PFSK-1 (cell line): ENCODE results near the gene BTAF1.

Experiments used
- FOXP2 ChIP-seq: optimal IDR thresholded peaks from 2 replicates; pipeline ENCODE3; 2011; ENCODE audit warnings: borderline replicate concordance, control low read depth, inconsistent platforms; ENCODE audit not compliant: insufficient read depth; ENCODE audit errors: extremely low read length, extremely low read depth
- POLR2AphosphoS5 ChIP-seq: IDR thresholded peaks from 2 replicates; pipeline ENCODE4 v1.6.1; 2012; ENCODE audit warnings: low read depth, mild to moderate bottlenecking, control low read depth, low read length, moderate library complexity
- SIN3A ChIP-seq: IDR thresholded peaks from 2 replicates; pipeline ENCODE4 v1.6.1; 2012; ENCODE audit warnings: mild to moderate bottlenecking, low read length, moderate library complexity, borderline replicate concordance; ENCODE audit not compliant: insufficient read depth
- TAF1 ChIP-seq: IDR thresholded peaks from 2 replicates; pipeline ENCODE4 v1.6.1; 2012; ENCODE audit warnings: low read length, control low read depth, borderline replicate concordance; ENCODE audit not compliant: insufficient read depth
- TF ChIP-seq, protein P1 (sequence below), 2 experiments: IDR thresholded peaks; 2 replicates each; pipeline versions ENCODE4 v1.6.1 to v1.8.0; 2011 to 2012; ENCODE audit warnings: low read depth in 2 of 2, low read length in 2 of 2, control low read depth in 1 of 2, inconsistent platforms in 1 of 2, mild to moderate bottlenecking in 1 of 2, moderate library complexity in 1 of 2; ENCODE audit not compliant: insufficient read depth in 1 of 2

BTAF1 gene

DNA sequence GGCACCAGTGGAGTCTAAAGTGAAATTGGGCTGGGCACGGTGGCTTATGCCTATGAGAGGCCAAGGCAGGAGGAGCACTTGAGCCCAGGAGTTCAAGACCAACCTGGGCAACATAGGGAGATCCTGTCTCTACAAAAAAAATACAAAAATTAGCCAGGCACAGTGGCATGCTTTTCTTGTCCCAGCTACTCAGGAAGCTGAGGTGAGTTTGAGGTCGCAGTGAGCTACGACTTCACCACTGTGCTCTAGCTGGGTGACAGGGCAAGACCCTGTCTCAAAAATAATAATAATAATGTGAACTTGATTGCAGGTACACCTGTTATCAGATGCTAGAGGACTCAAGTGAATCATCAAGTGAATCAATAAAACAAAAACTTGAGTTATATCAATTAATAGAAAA is 108.0 kb downstream of the BTAF1 start:
- TF ChIP-seq POLR2AphosphoS5 (no peak), FOXP2 (no peak), SIN3A (no peak), TAF1 (no peak)
- TF ChIP-seq, protein P1, sequence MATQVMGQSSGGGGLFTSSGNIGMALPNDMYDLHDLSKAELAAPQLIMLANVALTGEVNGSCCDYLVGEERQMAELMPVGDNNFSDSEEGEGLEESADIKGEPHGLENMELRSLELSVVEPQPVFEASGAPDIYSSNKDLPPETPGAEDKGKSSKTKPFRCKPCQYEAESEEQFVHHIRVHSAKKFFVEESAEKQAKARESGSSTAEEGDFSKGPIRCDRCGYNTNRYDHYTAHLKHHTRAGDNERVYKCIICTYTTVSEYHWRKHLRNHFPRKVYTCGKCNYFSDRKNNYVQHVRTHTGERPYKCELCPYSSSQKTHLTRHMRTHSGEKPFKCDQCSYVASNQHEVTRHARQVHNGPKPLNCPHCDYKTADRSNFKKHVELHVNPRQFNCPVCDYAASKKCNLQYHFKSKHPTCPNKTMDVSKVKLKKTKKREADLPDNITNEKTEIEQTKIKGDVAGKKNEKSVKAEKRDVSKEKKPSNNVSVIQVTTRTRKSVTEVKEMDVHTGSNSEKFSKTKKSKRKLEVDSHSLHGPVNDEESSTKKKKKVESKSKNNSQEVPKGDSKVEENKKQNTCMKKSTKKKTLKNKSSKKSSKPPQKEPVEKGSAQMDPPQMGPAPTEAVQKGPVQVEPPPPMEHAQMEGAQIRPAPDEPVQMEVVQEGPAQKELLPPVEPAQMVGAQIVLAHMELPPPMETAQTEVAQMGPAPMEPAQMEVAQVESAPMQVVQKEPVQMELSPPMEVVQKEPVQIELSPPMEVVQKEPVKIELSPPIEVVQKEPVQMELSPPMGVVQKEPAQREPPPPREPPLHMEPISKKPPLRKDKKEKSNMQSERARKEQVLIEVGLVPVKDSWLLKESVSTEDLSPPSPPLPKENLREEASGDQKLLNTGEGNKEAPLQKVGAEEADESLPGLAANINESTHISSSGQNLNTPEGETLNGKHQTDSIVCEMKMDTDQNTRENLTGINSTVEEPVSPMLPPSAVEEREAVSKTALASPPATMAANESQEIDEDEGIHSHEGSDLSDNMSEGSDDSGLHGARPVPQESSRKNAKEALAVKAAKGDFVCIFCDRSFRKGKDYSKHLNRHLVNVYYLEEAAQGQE (IDR thresholded peaks at IDR 0.05; ENCODE audit: insufficient read depth in 1 of 2, low read depth in 2 of 2, low read length in 2 of 2) = no peak

DNA sequence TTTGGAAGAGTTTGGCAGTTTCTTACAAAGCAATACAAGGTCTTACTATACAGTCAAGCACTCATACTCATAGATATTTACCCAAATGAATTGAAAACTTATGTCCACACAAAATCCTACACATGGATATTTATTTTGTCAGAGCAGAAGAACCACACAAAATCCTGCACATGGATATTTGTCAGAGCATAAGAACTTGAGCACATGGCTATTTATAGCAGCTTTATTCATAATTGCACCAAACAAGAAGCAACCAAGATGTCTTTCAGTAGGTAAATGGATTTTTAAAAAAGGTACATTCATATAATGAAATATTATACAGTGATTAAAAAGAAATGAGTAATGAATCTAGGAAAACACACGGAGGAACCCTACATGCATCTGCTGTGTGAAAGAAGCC is 115.4 kb downstream of the BTAF1 start:
- TF ChIP-seq SIN3A (no peak), FOXP2 (no peak), POLR2AphosphoS5 (no peak), TAF1 (no peak)
- TF ChIP-seq, protein P1 (IDR thresholded peaks at IDR 0.05; ENCODE audit: insufficient read depth in 1 of 2, low read depth in 2 of 2, low read length in 2 of 2) = no peak

GRCh38 chr10:92042541-92042940 is 119.0 kb downstream of the BTAF1 start:
- TF ChIP-seq TAF1 (no peak), SIN3A (no peak), POLR2AphosphoS5 (no peak), FOXP2 (no peak)
- TF ChIP-seq, protein P1 (IDR thresholded peaks at IDR 0.05; ENCODE audit: insufficient read depth in 1 of 2, low read depth in 2 of 2, low read length in 2 of 2) = no peak

GRCh38 chr10:92045641-92046106 is 122.1 kb downstream of the BTAF1 start:
- no peak for TF ChIP-seq SIN3A
- no peak for TF ChIP-seq FOXP2
- no peak for TF ChIP-seq TAF1

- TF ChIP-seq FOXP2 (no peak), TAF1 (no peak), POLR2AphosphoS5 (no peak), SIN3A (no peak)
- TF ChIP-seq, protein P1 (IDR thresholded peaks at IDR 0.05; ENCODE audit: insufficient read depth in 1 of 2, low read depth in 2 of 2, low read length in 2 of 2) = no peak
Measured at GRCh38 chr10:92047215-92047614, 123.6 kb downstream of the BTAF1 start.
